Fibroblast of the aortic adventitia (primary cell): ENCODE measurements around the gene FAIM. TPM values are rescaled to one million over a fixed set of nuclear protein-coding genes. Genes with fewer than 3 reads are reported as not detected.
"Not testable (repeated sequence)": the region's sequence is repeated elsewhere in the genome, so short reads cannot be mapped to it uniquely, and the experiment has no call there.

ENCODE experiments used
- DNase-seq: peaks from one replicate; pipeline ENCODE4 v3.0.0-alpha.2; 2010; ENCODE audit warnings: low read depth
- H3K4me3 ChIP-seq: 2 replicates; pipeline ENCODE4 v1.5.1; 2011; ENCODE audit warnings: low read depth, mild to moderate bottlenecking, control low read depth, low read length, moderate library complexity
- total RNA-seq: library from RNA; depleted of rRNA; stranded (reverse); fragments of >200 nt; gene quantifications from 2 replicates; pipeline ENCODE4 v1.2.3, GENCODE V29; 2012; ENCODE audit warnings: low replicate concordance
- TF ChIP-seq, protein P1 (sequence below): IDR thresholded peaks from 2 replicates; pipeline ENCODE4 v1.5.1; 2011; ENCODE audit warnings: mild to moderate bottlenecking, low read length, control low read depth, inconsistent platforms; ENCODE audit not compliant: insufficient read depth

FAIM gene, protein sequence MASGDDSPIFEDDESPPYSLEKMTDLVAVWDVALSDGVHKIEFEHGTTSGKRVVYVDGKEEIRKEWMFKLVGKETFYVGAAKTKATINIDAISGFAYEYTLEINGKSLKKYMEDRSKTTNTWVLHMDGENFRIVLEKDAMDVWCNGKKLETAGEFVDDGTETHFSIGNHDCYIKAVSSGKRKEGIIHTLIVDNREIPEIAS
- 6.0 and 16.1 TPM in 2 replicates for total RNA-seq

GRCh38 chr3:138608322-138609135 is at the start of gene FAIM:
Gene FAIM, plus strand, starts transcription at chr3:138608771. Its CDS starts 10,956 bp downstream, at chr3:138619727.
- peak within 1 kb of the TSS; percentile 76 for H3K4me3 ChIP-seq
- peak; percentile 70 for DNase-seq
- TF ChIP-seq, protein P1, sequence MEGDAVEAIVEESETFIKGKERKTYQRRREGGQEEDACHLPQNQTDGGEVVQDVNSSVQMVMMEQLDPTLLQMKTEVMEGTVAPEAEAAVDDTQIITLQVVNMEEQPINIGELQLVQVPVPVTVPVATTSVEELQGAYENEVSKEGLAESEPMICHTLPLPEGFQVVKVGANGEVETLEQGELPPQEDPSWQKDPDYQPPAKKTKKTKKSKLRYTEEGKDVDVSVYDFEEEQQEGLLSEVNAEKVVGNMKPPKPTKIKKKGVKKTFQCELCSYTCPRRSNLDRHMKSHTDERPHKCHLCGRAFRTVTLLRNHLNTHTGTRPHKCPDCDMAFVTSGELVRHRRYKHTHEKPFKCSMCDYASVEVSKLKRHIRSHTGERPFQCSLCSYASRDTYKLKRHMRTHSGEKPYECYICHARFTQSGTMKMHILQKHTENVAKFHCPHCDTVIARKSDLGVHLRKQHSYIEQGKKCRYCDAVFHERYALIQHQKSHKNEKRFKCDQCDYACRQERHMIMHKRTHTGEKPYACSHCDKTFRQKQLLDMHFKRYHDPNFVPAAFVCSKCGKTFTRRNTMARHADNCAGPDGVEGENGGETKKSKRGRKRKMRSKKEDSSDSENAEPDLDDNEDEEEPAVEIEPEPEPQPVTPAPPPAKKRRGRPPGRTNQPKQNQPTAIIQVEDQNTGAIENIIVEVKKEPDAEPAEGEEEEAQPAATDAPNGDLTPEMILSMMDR: no peak

GRCh38 chr3:138559134-138559533 is 49.4 kb upstream of the FAIM start:
- H3K4me3 ChIP-seq: no peak overlapping the region
- TF ChIP-seq, protein P1: no peak
- DNase-seq: no peak

- DNase-seq: no peak
- TF ChIP-seq, protein P1: no peak
- H3K4me3 ChIP-seq: no peak overlapping the region
Observed at GRCh38 chr3:138560501-138560900, 48.1 kb upstream of the FAIM start.

GRCh38 chr3:138562902-138563301 is 45.7 kb upstream of the FAIM start:
- not testable (repeated sequence) for DNase-seq, H3K4me3 ChIP-seq

DNA sequence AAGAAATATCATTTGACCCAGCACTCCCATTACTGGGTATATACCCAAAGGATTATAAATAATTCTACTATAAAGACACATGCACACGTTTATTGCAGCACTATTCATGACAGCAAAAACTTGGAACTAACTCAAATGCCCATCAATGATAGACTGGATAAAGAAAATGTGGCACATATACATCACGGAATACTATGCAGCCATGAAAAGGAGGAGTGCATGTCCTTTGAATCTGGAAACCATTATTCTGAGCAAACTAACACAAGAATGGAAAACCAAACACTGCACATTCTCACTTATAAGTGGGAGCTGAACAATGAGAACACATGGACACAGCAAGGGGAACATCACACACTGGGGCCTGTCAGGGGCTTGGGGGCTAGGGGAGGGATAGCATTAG is 42.3 kb upstream of the FAIM start:
- not testable (repeated sequence) for DNase-seq, H3K4me3 ChIP-seq

- no peak for DNase-seq
Observed at GRCh38 chr3:138567403-138567802, 41.2 kb upstream of the FAIM start.

GRCh38 chr3:138569090-138569489 is 39.5 kb upstream of the FAIM start:
- no peak for DNase-seq
- H3K4me3 ChIP-seq: no peak overlapping the region
- TF ChIP-seq, protein P1: no peak

More at GRCh38 chr3:138567403-138567802, 41.2 kb upstream of the FAIM start:
- TF ChIP-seq, protein P1: no peak
- no peak overlapping the region for H3K4me3 ChIP-seq

DNA sequence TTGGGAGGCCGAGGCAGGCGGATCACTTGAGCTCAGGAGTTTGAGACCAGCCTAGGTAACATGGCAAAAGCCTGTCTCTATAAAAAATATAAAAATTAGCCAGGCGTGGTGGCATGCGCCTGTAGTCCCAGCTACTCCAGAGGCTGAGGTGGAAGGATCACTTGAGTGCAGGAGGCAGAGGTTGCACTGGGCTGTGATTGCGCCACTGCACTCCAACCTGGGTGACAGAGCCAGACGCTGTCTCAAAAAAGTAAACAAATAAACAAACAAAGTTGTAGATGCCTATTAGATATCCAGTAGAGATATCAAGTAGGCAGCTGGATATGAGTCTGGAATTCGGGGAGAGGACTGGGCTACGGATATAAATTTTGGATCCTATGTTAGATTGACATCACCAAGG is 38.9 kb upstream of the FAIM start:
- DNase-seq, H3K4me3 ChIP-seq: not testable (repeated sequence)
